Endothelial cell (in vitro differentiated cells): Measurements from ENCODE around the gene ARL8B. TPM values are rescaled to one million over a fixed set of nuclear protein-coding genes. Genes with fewer than 3 reads are reported as not detected.
A peak's percentile ranks its signal among the peaks of the same experiment; 100 is the strongest.

Source experiments
- DNase-seq: peaks from one replicate; pipeline ENCODE4 v3.0.0; 2021; ENCODE audit warnings: low spot score
- H3K27ac Mint-ChIP-seq: one replicate; pipeline ENCODE4 v1.8.0; 2021; ENCODE audit warnings: mixed read lengths, inconsistent platforms; ENCODE audit not compliant: unreplicated experiment
- H3K27me3 Mint-ChIP-seq: one replicate; pipeline ENCODE4 v1.8.0; 2021; ENCODE audit warnings: mild to moderate bottlenecking, moderate library complexity, mixed read lengths, inconsistent platforms; ENCODE audit not compliant: unreplicated experiment
- H3K36me3 Mint-ChIP-seq: one replicate; pipeline ENCODE4 v1.8.0; 2021; ENCODE audit warnings: mild to moderate bottlenecking, low read depth, mixed read lengths, inconsistent platforms; ENCODE audit not compliant: unreplicated experiment
- H3K4me1 Mint-ChIP-seq: one replicate; pipeline ENCODE4 v1.8.0; 2021; ENCODE audit warnings: mild to moderate bottlenecking, mixed read lengths, inconsistent platforms; ENCODE audit not compliant: unreplicated experiment
- H3K4me3 Mint-ChIP-seq: one replicate; pipeline ENCODE4 v1.8.0; 2021; ENCODE audit warnings: mild to moderate bottlenecking, mixed read lengths, inconsistent platforms; ENCODE audit not compliant: unreplicated experiment
- H3K9me3 Mint-ChIP-seq: one replicate; pipeline ENCODE4 v1.8.0; 2021; ENCODE audit warnings: mixed read lengths, inconsistent platforms; ENCODE audit not compliant: unreplicated experiment
- CTCF ChIP-seq: fragments of 200-600 bp; sonication (generic); IDR thresholded peaks from one replicate; pipeline ENCODE4 v1.5.0; 2021; ENCODE audit warnings: antibody characterized with exemption; ENCODE audit not compliant: unreplicated experiment
- total RNA-seq: library from RNA; stranded (reverse); fragmentation: NEBNext Ultra II Directional; extraction: Animal tissue kit (Norgen Biotek cat#: 25700); gene quantifications from one replicate; pipeline ENCODE4 v1.2.1, GENCODE V29; 2021; ENCODE audit not compliant: unreplicated experiment

ARL8B gene
- total RNA-seq, 1 donor from 2014 or later: 34.4 TPM

GRCh38 chr3:5186089-5186857 is 64.2 kb downstream of the ARL8B start:
- DNase-seq: no peak
- TF ChIP-seq CTCF: no peak
- Mint-ChIP-seq H3K9me3 (no peaks in the 10 kb centered on the region), H3K27me3 (peaks cover 10% of the 10 kb centered on the region), H3K4me1 (peaks cover 25% of the 10 kb centered on the region), H3K27ac (peak overlapping the region; percentile 11), H3K36me3 (peaks cover under 1% of the 10 kb centered on the region), H3K4me3 (peak overlapping the region; percentile 87)

GRCh38 chr3:5186858-5187155 is 64.7 kb downstream of the ARL8B start:
- H3K36me3 Mint-ChIP-seq: no peaks in the 10 kb centered on the region
- no peak for DNase-seq
- no peak for TF ChIP-seq CTCF
- H3K4me1 Mint-ChIP-seq: peaks cover 25% of the 10 kb centered on the region
- peak overlapping the region; percentile 87 for H3K4me3 Mint-ChIP-seq
- peaks cover 10% of the 10 kb centered on the region for H3K27me3 Mint-ChIP-seq
- peak overlapping the region; percentile 97 for H3K27ac Mint-ChIP-seq
- no peaks in the 10 kb centered on the region for H3K9me3 Mint-ChIP-seq

- Mint-ChIP-seq H3K9me3 (no peaks in the 10 kb centered on the region), H3K27ac (peak within 1 kb of the TSS; percentile 97), H3K27me3 (peaks cover 10% of the 10 kb centered on the region), H3K4me3 (peak within 1 kb of the TSS; percentile 99), H3K4me1 (peaks cover 25% of the 10 kb centered on the region), H3K36me3 (no peaks in the 10 kb centered on the region)
- TF ChIP-seq CTCF: no peak
- peak; percentile 99 for DNase-seq
These were observed 65.2 kb downstream of the ARL8B start, which contains the start of gene EDEM1 for GRCh38 chr3:5187156-5187919. TSS of gene EDEM1 (plus strand) at chr3:5187707. CDS start at chr3:5187806, 99 bp downstream.

GRCh38 chr3:5187920-5188418 is 65.9 kb downstream of the ARL8B start:
- peaks cover 25% of the 10 kb centered on the region for H3K4me1 Mint-ChIP-seq
- DNase-seq: peak; percentile 41
- TF ChIP-seq CTCF: no peak
- H3K36me3 Mint-ChIP-seq: no peaks in the 10 kb centered on the region
- peak overlapping the region; percentile 99 for H3K4me3 Mint-ChIP-seq
- no peaks in the 10 kb centered on the region for H3K9me3 Mint-ChIP-seq
- H3K27me3 Mint-ChIP-seq: peaks cover 10% of the 10 kb centered on the region
- no peak overlapping the region for H3K27ac Mint-ChIP-seq
